Osteoblast (primary cell): ENCODE data around the gene SPAG16. TPM values are rescaled to one million over a fixed set of nuclear protein-coding genes. Genes with fewer than 3 reads are reported as not detected.
"Not testable (repeated sequence)": the region's sequence is repeated elsewhere in the genome, so short reads cannot be mapped to it uniquely, and the experiment has no call there.

Experiments used
- DNase-seq: peaks from one replicate; pipeline ENCODE4 v3.0.0; 2011; ENCODE audit warnings: low spot score, mixed read lengths; ENCODE audit not compliant: insufficient read length; ENCODE audit errors: missing footprints
- H2AFZ ChIP-seq: 2 replicates; pipeline ENCODE4 v1.6.0; 2011; ENCODE audit warnings: mild to moderate bottlenecking, low read length
- H3K27ac ChIP-seq: 2 replicates; pipeline ENCODE4 v1.5.1; 2011; ENCODE audit warnings: mild to moderate bottlenecking, low read depth, low read length, moderate library complexity
- H3K27me3 ChIP-seq: 2 replicates; pipeline ENCODE4 v1.6.0; 2012; ENCODE audit warnings: mild to moderate bottlenecking, control low read depth, inconsistent platforms, low read length, moderate library complexity; ENCODE audit not compliant: insufficient read depth
- H3K36me3 ChIP-seq: 2 replicates; pipeline ENCODE4 v1.5.1; 2011; ENCODE audit warnings: mild to moderate bottlenecking, low read length, control low read depth, moderate library complexity; ENCODE audit not compliant: insufficient read depth
- H3K4me1 ChIP-seq: 2 replicates; pipeline ENCODE4 v1.5.1; 2011; ENCODE audit warnings: mild to moderate bottlenecking, low read length, control low read depth, moderate library complexity; ENCODE audit not compliant: insufficient read depth
- H3K4me2 ChIP-seq: 2 replicates; pipeline ENCODE4 v1.6.0; 2011; ENCODE audit warnings: mild to moderate bottlenecking, low read length; ENCODE audit not compliant: insufficient read depth
- H3K4me3 ChIP-seq: fragments of 200-600 bp; sonication (generic); 3 replicates; pipeline ENCODE4 v1.5.1; 2012; ENCODE audit warnings: mild to moderate bottlenecking, low read length, inconsistent platforms; ENCODE audit not compliant: insufficient read depth
- H3K79me2 ChIP-seq: 2 replicates; pipeline ENCODE4 v1.6.0; 2012; ENCODE audit warnings: mild to moderate bottlenecking, low read length, control low read depth, inconsistent platforms; ENCODE audit not compliant: insufficient read depth
- H3K9me3 ChIP-seq: 2 replicates; pipeline ENCODE4 v1.5.1; 2011; ENCODE audit warnings: low read depth, low read length, control low read depth
- H4K20me1 ChIP-seq: 2 replicates; pipeline ENCODE4 v1.6.0; 2012; ENCODE audit warnings: mild to moderate bottlenecking, low read length, control low read depth; ENCODE audit not compliant: insufficient read depth
- total RNA-seq: library from RNA; depleted of rRNA; stranded (reverse); fragments of >200 nt; gene quantifications from 2 replicates; pipeline ENCODE4 v1.2.3, GENCODE V29; 2012
- TF ChIP-seq, protein P1 (sequence below): IDR thresholded peaks from 2 replicates; pipeline ENCODE4 v1.5.1; 2011; ENCODE audit warnings: mild to moderate bottlenecking, low read depth, low read length, moderate library complexity; ENCODE audit errors: extremely low read depth

Gene SPAG16
- total RNA-seq, 1 donor = 47.8 TPM

DNA sequence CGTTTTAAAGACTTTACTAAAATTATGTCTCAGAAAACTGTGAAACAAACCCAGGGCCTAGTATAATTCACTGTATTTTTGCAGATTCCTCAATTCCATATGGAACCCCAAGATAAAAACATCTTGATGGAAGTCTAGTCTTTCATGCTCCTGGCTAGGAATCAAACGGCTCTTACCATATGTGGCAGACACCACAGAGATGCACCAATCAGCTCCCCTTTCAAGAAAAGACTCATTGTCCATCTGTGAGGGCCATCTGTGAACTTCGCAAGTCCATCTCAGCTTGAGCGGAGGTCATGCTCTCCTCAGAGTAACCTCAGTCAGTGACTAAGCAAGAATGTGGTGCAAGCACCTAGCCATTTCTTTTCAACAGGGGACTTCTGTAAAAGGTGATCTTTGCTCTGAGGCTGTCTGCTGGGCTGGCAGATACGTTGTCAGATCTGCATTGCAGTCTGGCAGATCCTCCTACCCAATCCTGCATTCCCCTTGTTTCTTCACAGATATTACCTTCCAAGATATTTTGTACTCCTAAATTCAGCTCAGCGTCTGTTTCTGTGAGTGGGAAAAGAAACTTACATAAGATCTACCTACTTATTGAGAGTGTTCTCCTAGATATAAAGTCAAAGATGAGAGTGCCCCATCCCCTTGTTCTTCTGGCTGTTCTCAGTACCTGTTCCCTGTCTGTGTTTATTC lies 419.3 kb downstream of the SPAG16 start:
- Histone ChIP-seq H4K20me1 (no peaks in the 10 kb centered on the region), H3K27ac (no peak overlapping the region), H3K36me3 (no peaks in the 10 kb centered on the region), H3K4me3 (no peak overlapping the region), H3K4me1 (no peaks in the 10 kb centered on the region), H3K9me3 (peaks cover 3% of the 10 kb centered on the region), H3K4me2 (no peak overlapping the region), H3K27me3 (no peaks in the 10 kb centered on the region), H2AFZ (no peak overlapping the region), H3K79me2 (no peaks in the 10 kb centered on the region)
- no peak for DNase-seq
- TF ChIP-seq, protein P1, sequence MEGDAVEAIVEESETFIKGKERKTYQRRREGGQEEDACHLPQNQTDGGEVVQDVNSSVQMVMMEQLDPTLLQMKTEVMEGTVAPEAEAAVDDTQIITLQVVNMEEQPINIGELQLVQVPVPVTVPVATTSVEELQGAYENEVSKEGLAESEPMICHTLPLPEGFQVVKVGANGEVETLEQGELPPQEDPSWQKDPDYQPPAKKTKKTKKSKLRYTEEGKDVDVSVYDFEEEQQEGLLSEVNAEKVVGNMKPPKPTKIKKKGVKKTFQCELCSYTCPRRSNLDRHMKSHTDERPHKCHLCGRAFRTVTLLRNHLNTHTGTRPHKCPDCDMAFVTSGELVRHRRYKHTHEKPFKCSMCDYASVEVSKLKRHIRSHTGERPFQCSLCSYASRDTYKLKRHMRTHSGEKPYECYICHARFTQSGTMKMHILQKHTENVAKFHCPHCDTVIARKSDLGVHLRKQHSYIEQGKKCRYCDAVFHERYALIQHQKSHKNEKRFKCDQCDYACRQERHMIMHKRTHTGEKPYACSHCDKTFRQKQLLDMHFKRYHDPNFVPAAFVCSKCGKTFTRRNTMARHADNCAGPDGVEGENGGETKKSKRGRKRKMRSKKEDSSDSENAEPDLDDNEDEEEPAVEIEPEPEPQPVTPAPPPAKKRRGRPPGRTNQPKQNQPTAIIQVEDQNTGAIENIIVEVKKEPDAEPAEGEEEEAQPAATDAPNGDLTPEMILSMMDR = no peak

DNA sequence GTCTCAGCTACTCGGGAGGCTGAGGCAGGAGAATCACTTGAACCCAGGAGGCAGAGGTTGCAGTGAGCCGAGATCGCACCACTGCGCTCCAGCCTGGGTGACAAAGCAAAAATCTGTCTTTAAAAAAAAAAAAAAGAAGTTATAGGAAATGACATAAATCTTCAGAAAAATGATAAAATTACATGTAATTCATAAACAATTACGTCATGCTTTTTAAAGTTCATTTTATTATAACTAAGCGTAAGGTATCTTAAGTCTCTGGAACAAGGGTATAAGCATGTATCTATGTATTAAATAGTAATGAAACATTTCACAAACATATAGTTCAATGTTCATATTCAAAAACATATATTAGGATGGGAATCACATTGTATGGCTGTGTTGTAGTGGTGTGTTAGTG lies 425.9 kb downstream of the SPAG16 start:
- H3K4me1 ChIP-seq = no peaks in the 10 kb centered on the region
- no peaks in the 10 kb centered on the region for H4K20me1 ChIP-seq
- no peak overlapping the region for H3K4me2 ChIP-seq
- no peaks in the 10 kb centered on the region for H3K9me3 ChIP-seq
- no peak for DNase-seq
- H3K27ac ChIP-seq = no peak overlapping the region
- no peak overlapping the region for H2AFZ ChIP-seq
- no peaks in the 10 kb centered on the region for H3K79me2 ChIP-seq
- H3K27me3 ChIP-seq = no peaks in the 10 kb centered on the region
- TF ChIP-seq, protein P1 = no peak
- H3K36me3 ChIP-seq = no peaks in the 10 kb centered on the region
- no peak overlapping the region for H3K4me3 ChIP-seq

DNA sequence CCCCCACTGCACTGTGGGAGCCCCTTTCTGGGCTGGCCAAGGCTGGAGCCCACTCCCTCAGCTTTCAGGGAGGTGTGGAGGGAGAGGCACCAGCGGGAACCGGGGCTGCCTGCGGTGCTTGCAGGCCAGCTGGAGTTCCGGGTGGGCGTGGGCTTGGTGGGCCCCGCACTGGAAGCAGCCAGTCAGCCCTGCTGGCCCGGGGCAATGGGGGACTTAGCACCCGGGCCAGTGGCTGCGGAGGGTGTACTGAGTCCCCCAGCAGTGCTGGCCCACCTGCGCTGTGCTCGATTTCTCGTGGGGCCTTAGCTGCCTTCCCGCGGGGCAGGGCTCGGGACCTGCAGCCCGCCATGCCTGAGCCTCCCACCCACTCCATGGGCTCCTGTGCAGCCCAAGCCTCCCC lies 434.1 kb downstream of the SPAG16 start:
- H4K20me1 ChIP-seq, H3K36me3 ChIP-seq, H3K79me2 ChIP-seq, H3K27me3 ChIP-seq, DNase-seq, H3K4me3 ChIP-seq, H3K27ac ChIP-seq, H3K4me1 ChIP-seq, H3K9me3 ChIP-seq, H3K4me2 ChIP-seq, H2AFZ ChIP-seq: not testable (repeated sequence)

DNA sequence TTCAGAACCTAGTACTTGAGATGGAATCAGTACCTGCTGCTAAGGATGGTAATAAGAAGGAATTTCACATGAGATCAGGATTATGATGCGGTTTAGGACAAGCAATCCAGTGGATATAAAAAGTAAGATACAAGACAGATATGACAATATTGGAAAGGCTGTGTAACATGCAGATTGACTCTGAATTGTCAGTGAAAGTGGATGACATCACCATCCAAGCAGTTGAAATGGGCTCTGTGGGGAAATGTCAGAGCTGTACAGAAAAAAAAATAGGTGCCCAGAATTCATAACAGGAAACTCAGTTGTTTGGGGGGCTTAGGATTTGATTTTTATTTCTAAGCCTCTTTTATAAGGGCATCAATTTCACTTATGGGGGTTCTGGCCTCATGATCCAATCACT lies 438.3 kb downstream of the SPAG16 start:
- H4K20me1 ChIP-seq = no peaks in the 10 kb centered on the region
- no peak overlapping the region for H3K4me3 ChIP-seq
- H3K27me3 ChIP-seq = no peaks in the 10 kb centered on the region
- H3K4me2 ChIP-seq = no peak overlapping the region
- no peaks in the 10 kb centered on the region for H3K36me3 ChIP-seq
- H2AFZ ChIP-seq = no peak overlapping the region
- TF ChIP-seq, protein P1 = no peak
- no peak overlapping the region for H3K27ac ChIP-seq
- no peaks in the 10 kb centered on the region for H3K79me2 ChIP-seq
- DNase-seq = no peak
- H3K9me3 ChIP-seq = peaks cover 3% of the 10 kb centered on the region
- H3K4me1 ChIP-seq = no peaks in the 10 kb centered on the region
